Fibroblast of lung (primary cell): ENCODE data around the gene MAP3K3.

Source experiments
- EZH2 ChIP-seq: IDR thresholded peaks from 2 replicates; pipeline ENCODE4 v1.5.1; 2012; ENCODE audit warnings: low read length, control low read depth, mild to moderate bottlenecking; ENCODE audit errors: missing control alignments
- TF ChIP-seq, protein P1 (sequence below), 2 donors: IDR thresholded peaks in 1 of 2; conservative IDR thresholded peaks in 1 of 2; 1 replicate in 1 of 2; 2 replicates in 1 of 2; pipeline ENCODE4 v1.5.1; 2011 to 2012; ENCODE audit warnings: low read length in 2 of 2, control low read depth in 1 of 2, inconsistent platforms in 1 of 2, low read depth in 1 of 2, mild to moderate bottlenecking in 1 of 2

DNA sequence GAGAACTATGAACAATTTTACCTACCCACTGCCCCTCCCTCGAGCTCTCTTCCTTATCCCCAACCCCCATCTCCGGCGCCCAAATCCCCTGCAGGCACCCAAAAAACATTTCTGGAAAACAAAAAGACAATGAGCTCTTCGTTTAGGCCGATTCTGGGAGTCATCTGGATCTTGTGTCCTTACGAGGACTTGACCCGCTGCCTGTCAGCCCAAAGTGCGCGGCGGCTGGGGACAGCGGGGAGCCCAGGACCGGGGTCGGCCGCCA is 118.9 kb downstream of the MAP3K3 start:
- TF ChIP-seq, protein P1, sequence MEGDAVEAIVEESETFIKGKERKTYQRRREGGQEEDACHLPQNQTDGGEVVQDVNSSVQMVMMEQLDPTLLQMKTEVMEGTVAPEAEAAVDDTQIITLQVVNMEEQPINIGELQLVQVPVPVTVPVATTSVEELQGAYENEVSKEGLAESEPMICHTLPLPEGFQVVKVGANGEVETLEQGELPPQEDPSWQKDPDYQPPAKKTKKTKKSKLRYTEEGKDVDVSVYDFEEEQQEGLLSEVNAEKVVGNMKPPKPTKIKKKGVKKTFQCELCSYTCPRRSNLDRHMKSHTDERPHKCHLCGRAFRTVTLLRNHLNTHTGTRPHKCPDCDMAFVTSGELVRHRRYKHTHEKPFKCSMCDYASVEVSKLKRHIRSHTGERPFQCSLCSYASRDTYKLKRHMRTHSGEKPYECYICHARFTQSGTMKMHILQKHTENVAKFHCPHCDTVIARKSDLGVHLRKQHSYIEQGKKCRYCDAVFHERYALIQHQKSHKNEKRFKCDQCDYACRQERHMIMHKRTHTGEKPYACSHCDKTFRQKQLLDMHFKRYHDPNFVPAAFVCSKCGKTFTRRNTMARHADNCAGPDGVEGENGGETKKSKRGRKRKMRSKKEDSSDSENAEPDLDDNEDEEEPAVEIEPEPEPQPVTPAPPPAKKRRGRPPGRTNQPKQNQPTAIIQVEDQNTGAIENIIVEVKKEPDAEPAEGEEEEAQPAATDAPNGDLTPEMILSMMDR (conservative IDR thresholded peaks at IDR 0.05 in 1 of 2, IDR thresholded peaks at IDR 0.05 in 1 of 2; ENCODE audit: low read depth in 1 of 2, low read length in 2 of 2), result no peak
- TF ChIP-seq EZH2, result no peak
